GM10248 (cell line): Measurements from ENCODE around the gene SEC62.

ENCODE experiments used
- CTCF ChIA-PET: fragments of 300-600 bp; sonication (Branson Sonifier 250); formaldehyde crosslinking; extraction: SDS; loops from one replicate; lab custom pipeline; 2021; ENCODE audit warnings: antibody characterized with exemption; lab: Yijun Ruan, JAX
- POLR2A ChIA-PET: fragments of 350-650 bp; sonication (Branson Sonifier 250); formaldehyde crosslinking; extraction: SDS; loops from one replicate; lab custom pipeline; 2020; ENCODE audit warnings: antibody characterized with exemption; lab: Yijun Ruan, JAX
- DNase-seq: peaks from one replicate; pipeline ENCODE4 v3.0.0; 2012; ENCODE audit errors: extremely low spot score
- TF ChIP-seq, protein P1 (sequence below): IDR thresholded peaks from 2 replicates; pipeline ENCODE4 v1.5.1; 2012; ENCODE audit warnings: mild to moderate bottlenecking, low read depth; ENCODE audit errors: extremely low read depth, missing control alignments, control extremely low read depth

Gene SEC62

DNA sequence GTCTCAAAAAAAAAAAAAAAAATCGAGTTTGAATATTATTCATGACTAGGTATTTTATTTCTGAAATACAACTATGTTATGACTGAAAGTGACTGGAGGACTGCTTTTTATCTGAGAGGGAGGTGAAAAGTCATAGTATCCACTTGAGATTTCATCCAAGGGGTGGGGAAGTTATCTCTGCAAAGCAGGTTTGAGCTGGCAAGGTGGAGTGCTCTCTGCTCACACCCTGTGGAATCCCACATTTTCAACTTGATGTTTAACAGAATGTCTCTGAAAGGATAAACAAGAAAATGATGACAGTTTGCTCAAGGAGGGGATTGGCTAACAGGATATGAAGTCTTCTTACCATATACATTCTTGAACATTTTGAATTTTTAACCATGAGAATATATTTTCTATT is 27.3 kb upstream of the SEC62 start:
- no peak for DNase-seq
- CTCF ChIA-PET = interaction anchor here (1.2 to 3.6 kb wide), 4 partner anchors 10 to 27 kb away, joined by 3 to 16 read pairs (median 6); partner anchors contain the start of gene SEC62
- POLR2A ChIA-PET = no interaction called here
- TF ChIP-seq, protein P1, sequence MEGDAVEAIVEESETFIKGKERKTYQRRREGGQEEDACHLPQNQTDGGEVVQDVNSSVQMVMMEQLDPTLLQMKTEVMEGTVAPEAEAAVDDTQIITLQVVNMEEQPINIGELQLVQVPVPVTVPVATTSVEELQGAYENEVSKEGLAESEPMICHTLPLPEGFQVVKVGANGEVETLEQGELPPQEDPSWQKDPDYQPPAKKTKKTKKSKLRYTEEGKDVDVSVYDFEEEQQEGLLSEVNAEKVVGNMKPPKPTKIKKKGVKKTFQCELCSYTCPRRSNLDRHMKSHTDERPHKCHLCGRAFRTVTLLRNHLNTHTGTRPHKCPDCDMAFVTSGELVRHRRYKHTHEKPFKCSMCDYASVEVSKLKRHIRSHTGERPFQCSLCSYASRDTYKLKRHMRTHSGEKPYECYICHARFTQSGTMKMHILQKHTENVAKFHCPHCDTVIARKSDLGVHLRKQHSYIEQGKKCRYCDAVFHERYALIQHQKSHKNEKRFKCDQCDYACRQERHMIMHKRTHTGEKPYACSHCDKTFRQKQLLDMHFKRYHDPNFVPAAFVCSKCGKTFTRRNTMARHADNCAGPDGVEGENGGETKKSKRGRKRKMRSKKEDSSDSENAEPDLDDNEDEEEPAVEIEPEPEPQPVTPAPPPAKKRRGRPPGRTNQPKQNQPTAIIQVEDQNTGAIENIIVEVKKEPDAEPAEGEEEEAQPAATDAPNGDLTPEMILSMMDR = no peak

DNA sequence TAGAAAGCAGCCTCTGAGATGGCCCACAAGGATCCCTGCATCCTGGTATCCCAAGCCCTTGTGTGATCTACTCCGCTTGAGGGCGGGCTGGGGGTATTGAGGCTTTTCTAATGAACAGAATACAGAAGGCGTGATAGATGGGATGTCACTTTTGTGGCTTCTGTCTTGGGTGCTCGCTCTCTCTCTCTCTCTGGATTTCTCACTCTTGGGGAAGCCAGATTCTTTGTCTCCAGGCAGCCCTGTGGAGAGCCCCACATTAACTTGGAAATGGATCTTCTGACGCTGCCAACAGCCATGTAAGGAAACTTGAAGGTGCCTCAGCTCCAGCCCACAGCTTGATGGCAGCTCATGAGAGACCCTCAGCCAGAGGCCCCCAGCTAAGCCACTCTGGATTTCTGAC is 26.9 kb upstream of the SEC62 start:
- TF ChIP-seq, protein P1 = no peak
- ChIA-PET CTCF (interaction anchor here (1.0 to 3.6 kb wide), 4 partner anchors 9 to 76 kb away, joined by 3 to 16 read pairs (median 6); partner anchors contain the start of gene SEC62), POLR2A (no interaction called here)
- DNase-seq = no peak

DNA sequence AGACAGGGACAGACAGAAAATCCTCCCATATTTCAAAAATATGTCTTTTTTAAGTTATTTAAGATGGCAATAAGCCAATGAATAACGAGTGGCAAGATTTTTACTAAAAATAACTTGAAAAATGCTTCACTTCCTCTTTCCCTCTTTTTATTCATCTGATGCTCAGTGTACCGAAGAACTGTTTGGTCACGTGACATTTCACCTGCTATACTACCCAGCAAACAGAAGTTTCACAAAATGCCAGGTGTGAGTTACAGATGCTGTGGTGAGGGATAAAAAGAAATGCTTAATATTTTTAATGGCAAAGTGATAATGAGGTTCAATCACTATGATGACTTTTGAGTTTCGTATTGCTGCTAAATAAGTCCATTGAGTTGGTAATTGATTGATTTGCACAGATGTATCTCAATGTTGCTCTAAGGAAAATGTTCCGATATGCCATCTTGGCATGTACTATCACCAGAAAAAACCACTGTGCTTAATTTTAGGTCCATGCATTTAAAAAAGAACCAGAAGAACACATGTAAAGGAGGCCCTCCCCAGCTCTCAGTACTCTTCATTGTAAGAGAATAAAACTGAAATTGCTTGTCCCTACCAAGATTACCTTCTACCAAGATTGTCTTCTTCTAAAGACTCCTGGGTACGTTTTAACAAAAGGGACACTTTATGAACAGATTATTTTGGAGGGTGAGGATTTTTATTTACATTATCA is 26.0 kb upstream of the SEC62 start:
- TF ChIP-seq, protein P1 = no peak
- ChIA-PET POLR2A (no interaction called here), CTCF (interaction anchor here (1.0 to 3.6 kb wide), 4 partner anchors 9 to 77 kb away, joined by 3 to 16 read pairs (median 6); partner anchors contain the start of gene SEC62)
- peak; percentile 41 for DNase-seq

GRCh38 chr3:169945313-169945712 is 21.3 kb upstream of the SEC62 start:
- CTCF ChIA-PET = interaction anchor here (0.5 to 2.4 kb wide), 2 partner anchors 22 to 75 kb away, joined by 3 to 6 read pairs; no protein-coding TSS in a partner anchor
- POLR2A ChIA-PET = interaction anchor here (0.6 kb wide), 1 partner anchor 26 kb away, joined by 8 read pairs; no protein-coding TSS in a partner anchor
- peak; percentile 76 for DNase-seq
- TF ChIP-seq, protein P1 = no peak

GRCh38 chr3:169946336-169946735 is 20.3 kb upstream of the SEC62 start:
- ChIA-PET POLR2A (no interaction called here), CTCF (interaction anchor here (0.8 to 2.4 kb wide), 3 partner anchors 10 to 21 kb away, joined by 3 to 6 read pairs (median 6); no protein-coding TSS in a partner anchor)
- DNase-seq = no peak
- TF ChIP-seq, protein P1 = no peak

DNA sequence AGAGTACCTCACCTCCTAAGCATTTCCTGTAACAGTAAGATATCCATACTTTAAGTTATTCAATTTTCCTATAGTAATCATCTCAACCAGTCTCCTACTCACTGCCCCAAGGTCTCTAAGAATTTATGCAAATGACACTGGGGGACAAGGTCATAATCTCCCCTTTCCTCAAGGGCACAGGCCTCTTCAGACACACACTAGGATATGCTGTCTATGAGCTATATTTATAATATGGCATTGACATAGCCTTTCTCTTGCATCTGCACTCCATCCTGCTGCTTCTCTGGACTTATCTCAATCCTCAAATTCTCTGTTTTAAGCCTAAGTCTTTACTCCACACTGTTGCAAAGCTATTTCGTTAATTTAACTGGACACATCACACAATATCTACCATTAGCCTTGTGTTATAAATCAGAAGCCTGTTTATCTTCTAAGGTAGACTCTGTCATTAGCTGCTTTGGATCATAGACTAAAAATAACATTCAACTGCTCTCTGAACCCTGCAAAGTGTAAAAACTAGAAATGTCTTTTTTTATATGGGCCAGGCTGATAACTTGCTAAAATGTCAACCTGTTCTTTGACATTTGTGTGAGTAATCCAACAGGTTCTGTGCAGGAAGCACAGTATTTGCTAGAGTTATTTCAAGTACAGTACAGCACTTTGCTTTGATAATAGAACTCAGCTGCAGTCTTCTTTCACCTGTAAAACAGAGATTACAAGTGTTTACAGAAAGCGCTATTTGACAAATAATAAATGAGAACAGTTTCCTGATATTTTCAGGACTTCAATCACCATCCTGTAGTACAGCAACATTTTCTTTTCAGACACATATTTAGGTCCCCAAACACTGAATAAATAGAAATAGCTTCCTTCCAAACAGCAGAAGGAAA is 17.8 kb upstream of the SEC62 start:
- ChIA-PET POLR2A (interaction anchor here (2.6 kb wide), 1 partner anchor 17 kb away, joined by 5 read pairs; no protein-coding TSS in a partner anchor), CTCF (interaction anchor here (1.4 to 3.2 kb wide), 4 partner anchors 9 to 18 kb away, joined by 3 to 15 read pairs (median 7); partner anchors contain the start of gene SEC62)
- TF ChIP-seq, protein P1 = no peak
- DNase-seq = no peak
